ENCODE results near the gene PRSS56. TPM values are rescaled to one million over a fixed set of nuclear protein-coding genes. Genes with fewer than 3 reads are reported as not detected.
A peak's percentile ranks its signal among the peaks of the same experiment; 100 is the strongest.

Gene PRSS56
- polyA plus RNA-seq, 3 donors = not detected

GRCh38 chr2:232573771-232574435, 53.7 kb downstream of the PRSS56 start:
- Mint-ChIP-seq H3K4me1 (no peaks in the 10 kb centered on the region), H3K4me3 (no peak overlapping the region), H3K27ac (peak overlapping the region in 1 of 7 donors; percentile 38), H3K9me3 (peaks cover 0 to 1% (median 0%) of the 10 kb centered on the region in 7 donors), H3K27me3 (ENCODE audit: low read depth in 3 of 3) (no peaks in the 10 kb centered on the region), H3K36me3 (peaks cover 77 to 98% of the 10 kb centered on the region in 2 donors)
- TF ChIP-seq, protein P1, sequence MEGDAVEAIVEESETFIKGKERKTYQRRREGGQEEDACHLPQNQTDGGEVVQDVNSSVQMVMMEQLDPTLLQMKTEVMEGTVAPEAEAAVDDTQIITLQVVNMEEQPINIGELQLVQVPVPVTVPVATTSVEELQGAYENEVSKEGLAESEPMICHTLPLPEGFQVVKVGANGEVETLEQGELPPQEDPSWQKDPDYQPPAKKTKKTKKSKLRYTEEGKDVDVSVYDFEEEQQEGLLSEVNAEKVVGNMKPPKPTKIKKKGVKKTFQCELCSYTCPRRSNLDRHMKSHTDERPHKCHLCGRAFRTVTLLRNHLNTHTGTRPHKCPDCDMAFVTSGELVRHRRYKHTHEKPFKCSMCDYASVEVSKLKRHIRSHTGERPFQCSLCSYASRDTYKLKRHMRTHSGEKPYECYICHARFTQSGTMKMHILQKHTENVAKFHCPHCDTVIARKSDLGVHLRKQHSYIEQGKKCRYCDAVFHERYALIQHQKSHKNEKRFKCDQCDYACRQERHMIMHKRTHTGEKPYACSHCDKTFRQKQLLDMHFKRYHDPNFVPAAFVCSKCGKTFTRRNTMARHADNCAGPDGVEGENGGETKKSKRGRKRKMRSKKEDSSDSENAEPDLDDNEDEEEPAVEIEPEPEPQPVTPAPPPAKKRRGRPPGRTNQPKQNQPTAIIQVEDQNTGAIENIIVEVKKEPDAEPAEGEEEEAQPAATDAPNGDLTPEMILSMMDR (IDR thresholded peaks at IDR 0.05) = no peak
- intact Hi-C loops (cut with micrococcal nuclease) = no loop called here
- Histone ChIP-seq H3K4me1 (ENCODE audit: control insufficient read depth in 1 of 2, insufficient read depth in 2 of 2, low read length in 2 of 2) (no peaks in the 10 kb centered on the region), H3K27me3 (ENCODE audit: control insufficient read depth in 2 of 2, insufficient read depth in 2 of 2, low read length in 2 of 2) (no peaks in the 10 kb centered on the region), H3K4me2 (replicated peaks; ENCODE audit: extremely low read depth, low read length, poor library complexity, severe bottlenecking) (no peak overlapping the region), H2AFZ (ENCODE audit: insufficient read depth, low read depth, low read length, poor library complexity, severe bottlenecking) (no peak overlapping the region), H3K36me3 (replicated peaks in 1 of 2; ENCODE audit: control insufficient read depth in 1 of 2, insufficient read depth in 2 of 2, low read length in 2 of 2) (peaks cover 70 to 99% of the 10 kb centered on the region in 2 donors), H3K79me2 (ENCODE audit: insufficient read depth, low read length) (no peaks in the 10 kb centered on the region), H3K9ac (ENCODE audit: insufficient read depth, low read length, poor library complexity, severe bottlenecking) (no peak overlapping the region), H3K9me3 (replicated peaks in 1 of 2; ENCODE audit: control insufficient read depth in 1 of 2, insufficient read depth in 1 of 2, low read length in 2 of 2) (no peaks in the 10 kb centered on the region), H3K27ac (ENCODE audit: low read depth in 1 of 2, low read length in 2 of 2) (no peak overlapping the region), H4K20me1 (ENCODE audit: insufficient read depth, low read length) (peaks cover 30% of the 10 kb centered on the region), H3K4me3 (replicated peaks in 1 of 3; ENCODE audit: low read depth in 2 of 3, low read length in 3 of 3) (no peak overlapping the region)
- 93% methylated on average over 5 of the region's 8 CpGs for WGBS (ENCODE audit: insufficient coverage)
- no peak for DNase-seq

- no peak for DNase-seq
- Histone ChIP-seq H3K27me3 (ENCODE audit: control insufficient read depth in 2 of 2, insufficient read depth in 2 of 2, low read length in 2 of 2) (no peaks in the 10 kb centered on the region), H4K20me1 (ENCODE audit: insufficient read depth, low read length) (peaks cover 21% of the 10 kb centered on the region), H3K79me2 (ENCODE audit: insufficient read depth, low read length) (no peaks in the 10 kb centered on the region), H3K9ac (ENCODE audit: insufficient read depth, low read length, poor library complexity, severe bottlenecking) (no peak overlapping the region), H2AFZ (ENCODE audit: insufficient read depth, low read depth, low read length, poor library complexity, severe bottlenecking) (no peak overlapping the region), H3K9me3 (replicated peaks in 1 of 2; ENCODE audit: control insufficient read depth in 1 of 2, insufficient read depth in 1 of 2, low read length in 2 of 2) (no peaks in the 10 kb centered on the region), H3K36me3 (replicated peaks in 1 of 2; ENCODE audit: control insufficient read depth in 1 of 2, insufficient read depth in 2 of 2, low read length in 2 of 2) (peaks cover 68 to 99% of the 10 kb centered on the region in 2 donors), H3K4me3 (replicated peaks in 1 of 3; ENCODE audit: low read depth in 2 of 3, low read length in 3 of 3) (no peak overlapping the region), H3K4me2 (replicated peaks; ENCODE audit: extremely low read depth, low read length, poor library complexity, severe bottlenecking) (no peak overlapping the region), H3K4me1 (ENCODE audit: control insufficient read depth in 1 of 2, insufficient read depth in 2 of 2, low read length in 2 of 2) (no peaks in the 10 kb centered on the region), H3K27ac (ENCODE audit: low read depth in 1 of 2, low read length in 2 of 2) (no peak overlapping the region)
- Mint-ChIP-seq H3K27me3 (ENCODE audit: low read depth in 3 of 3) (no peaks in the 10 kb centered on the region), H3K27ac (no peak overlapping the region), H3K9me3 (peaks cover 0 to 1% (median 0%) of the 10 kb centered on the region in 7 donors), H3K4me1 (no peaks in the 10 kb centered on the region), H3K4me3 (no peak overlapping the region), H3K36me3 (peaks cover 71 to 96% of the 10 kb centered on the region in 2 donors)
- TF ChIP-seq, protein P1 (IDR thresholded peaks at IDR 0.05) = no peak
- WGBS (ENCODE audit: insufficient coverage) = no CpG with 5 or more reads among the region's 5 CpGs
- intact Hi-C loops (cut with micrococcal nuclease) = no loop called here
Measured at GRCh38 chr2:232574674-232575403, 54.7 kb downstream of the PRSS56 start.

Other genes with a start within 250 kb of the PRSS56 start
- gene ALPP, start 141.6 kb upstream of the PRSS56 start, polyA plus RNA-seq = not detected
- not detected for gene ALPG, start 113.5 kb upstream of the PRSS56 start, polyA plus RNA-seq
- not detected for gene ALPI, start 64.2 kb upstream of the PRSS56 start, polyA plus RNA-seq
- gene ECEL1, start 32.6 kb upstream of the PRSS56 start, polyA plus RNA-seq = not detected
- not detected for gene CHRND, start 5.8 kb downstream of the PRSS56 start, polyA plus RNA-seq
- gene CHRNG, start 19.3 kb downstream of the PRSS56 start, polyA plus RNA-seq = not detected
- 1 to 10 TPM; 1.6 to 4.1 (median 2.1) TPM for gene TIGD1, start 30.2 kb downstream of the PRSS56 start, polyA plus RNA-seq
- gene EIF4E2, start 30.3 kb downstream of the PRSS56 start, polyA plus RNA-seq = 100 to 1,000 TPM in 2 of 3 donors, 10 to 100 TPM in 1; 67.2 to 213 (median 188) TPM
- not detected for gene EFHD1, start 113.2 kb downstream of the PRSS56 start, polyA plus RNA-seq
- 10 to 100 TPM in 2 of 3 donors, 1 to 10 TPM in 1; 7.7 to 20.7 (median 17.3) TPM for gene GIGYF2, start 176.9 kb downstream of the PRSS56 start, polyA plus RNA-seq

Measured in CD14-positive monocyte (primary cell).